GM06990 (cell line): Measurements from ENCODE around the gene DHRS7B.

Experiments
- DNase-seq: peaks from one replicate; pipeline ENCODE4 v3.0.0-alpha.2; 2011; ENCODE audit not compliant: insufficient read length; ENCODE audit errors: extremely low read depth
- H3K27me3 ChIP-seq: replicated peaks from 2 replicates; pipeline ENCODE4 v1.6.0; 2011; ENCODE audit warnings: low read length; ENCODE audit not compliant: control insufficient read depth, insufficient read depth
- H3K36me3 ChIP-seq: 2 replicates; pipeline ENCODE4 v1.5.1; 2011; ENCODE audit warnings: low read length; ENCODE audit not compliant: control insufficient read depth, insufficient read depth
- H3K4me3 ChIP-seq: replicated peaks from 2 replicates; pipeline ENCODE4 v1.5.1; 2011; ENCODE audit warnings: low read depth, mild to moderate bottlenecking, control low read depth, low read length
- CTCF ChIP-seq: IDR thresholded peaks from 2 replicates; pipeline ENCODE4 v1.5.1; 2011; ENCODE audit warnings: low read length, control low read depth, mild to moderate bottlenecking, inconsistent platforms; ENCODE audit not compliant: insufficient read depth, poor library complexity, severe bottlenecking

The DHRS7B gene

GRCh38 chr17:21211825-21212479 lies 85.2 kb downstream of the DHRS7B start:
- TF ChIP-seq CTCF, result no peak
- Histone ChIP-seq H3K27me3 (no peaks in the 10 kb centered on the region), H3K36me3 (peaks cover 20% of the 10 kb centered on the region), H3K4me3 (peak overlapping the region; percentile 93)
- no peak for DNase-seq

GRCh38 chr17:21212826-21213637 lies 86.3 kb downstream of the DHRS7B start:
- no peak for TF ChIP-seq CTCF
- Histone ChIP-seq H3K4me3 (peak overlapping the region; percentile 93), H3K27me3 (no peaks in the 10 kb centered on the region), H3K36me3 (peaks cover 20% of the 10 kb centered on the region)
- no peak for DNase-seq

- no peak for TF ChIP-seq CTCF
- Histone ChIP-seq H3K4me3 (peak overlapping the region; percentile 93), H3K36me3 (peaks cover 18% of the 10 kb centered on the region), H3K27me3 (no peaks in the 10 kb centered on the region)
- no peak for DNase-seq
Observed at GRCh38 chr17:21213638-21214014, 86.9 kb downstream of the DHRS7B start.

- DNase-seq, result peak; percentile 99
- no peaks in the 10 kb centered on the region for H3K27me3 ChIP-seq
- TF ChIP-seq CTCF, result no peak
- H3K4me3 ChIP-seq, result peak within 1 kb of the TSS; percentile 93
- H3K36me3 ChIP-seq, result peaks cover 16% of the 10 kb centered on the region
Observed at GRCh38 chr17:21214015-21214776, 87.4 kb downstream of the DHRS7B start, which contains the start of gene TMEM11. TMEM11 (minus strand) TSS chr17:21214161; CDS start chr17:21214152, 9 bp downstream.

GRCh38 chr17:21214777-21215541 lies 88.2 kb downstream of the DHRS7B start:
- Histone ChIP-seq H3K27me3 (no peaks in the 10 kb centered on the region), H3K4me3 (peak overlapping the region; percentile 93), H3K36me3 (peaks cover 13% of the 10 kb centered on the region)
- no peak for TF ChIP-seq CTCF
- DNase-seq, result no peak
